PC-3 (cell line): ENCODE measurements around the gene ACADL. TPM values are rescaled to one million over a fixed set of nuclear protein-coding genes. Genes with fewer than 3 reads are reported as not detected.

Source experiments
- ATAC-seq: fragments of 200-7000 bp; cut with Tn5 transposase; 2 replicates; pipeline ENCODE4 v1.9.1; 2020; ENCODE audit warnings: mild to moderate bottlenecking, moderate library complexity
- BruUV-seq: library from RNA; stranded (reverse); fragments of 400-500 nt; replicated peaks from 2 replicates; lab custom pipeline; 2021; lab: Mats Ljungman, UMichigan
- CTCF ChIA-PET: fragments of 300-600 bp; sonication (Branson Sonifier 250); formaldehyde crosslinking; loops from one replicate; lab custom pipeline; 2022; ENCODE audit warnings: antibody characterized with exemption; lab: Charles Lee
- POLR2A ChIA-PET: fragments of 300-600 bp; sonication (Branson Sonifier 250); formaldehyde crosslinking; loops from one replicate; lab custom pipeline; 2022; ENCODE audit warnings: antibody characterized with exemption; ENCODE audit not compliant: unreplicated experiment; lab: Charles Lee
- DNase-seq: peaks from one replicate; pipeline ENCODE4 v3.0.0-alpha.2; 2015
- H2AFZ ChIP-seq: fragments of 300-600 bp; sonication (generic); 2 replicates; pipeline ENCODE4 v1.6.0; 2016; ENCODE audit warnings: antibody characterized with exemption, low read length
- H3F3A ChIP-seq: fragments of 300-600 bp; sonication (generic); one replicate; pipeline ENCODE4 v1.6.0; 2017; ENCODE audit warnings: antibody characterized with exemption, low read length, control low read depth, mild to moderate bottlenecking; ENCODE audit not compliant: unreplicated experiment
- H3K27ac ChIP-seq: fragments of 300-600 bp; sonication (generic); 2 replicates; pipeline ENCODE4 v1.5.1; 2016; ENCODE audit warnings: mild to moderate bottlenecking, low read length
- H3K27me3 ChIP-seq: fragments of 300-600 bp; sonication (generic); 2 replicates; pipeline ENCODE4 v1.6.1; 2016; ENCODE audit warnings: low read length, mixed read lengths
- H3K36me3 ChIP-seq: fragments of 300-600 bp; sonication (generic); 2 replicates; pipeline ENCODE4 v1.6.1; 2016; ENCODE audit warnings: low read depth, mixed run types, low read length, mixed read lengths
- H3K4me1 ChIP-seq: fragments of 300-600 bp; sonication (generic); 2 replicates; pipeline ENCODE4 v1.5.1; 2016; ENCODE audit warnings: low read length; ENCODE audit not compliant: insufficient read depth
- H3K4me2 ChIP-seq: fragments of 300-600 bp; sonication (generic); 2 replicates; pipeline ENCODE4 v1.6.0; 2016; ENCODE audit warnings: low read length
- H3K4me3 ChIP-seq: fragments of 300-600 bp; sonication (generic); 2 replicates; pipeline ENCODE4 v1.5.1; 2016; ENCODE audit warnings: mild to moderate bottlenecking, low read length, mixed read lengths
- H3K79me2 ChIP-seq: fragments of 300-600 bp; sonication (generic); 2 replicates; pipeline ENCODE4 v1.6.1; 2017; ENCODE audit warnings: low read length, mixed read lengths
- H3K9ac ChIP-seq: fragments of 300-600 bp; sonication (generic); 2 replicates; pipeline ENCODE4 v1.6.0; 2016; ENCODE audit warnings: mild to moderate bottlenecking, low read length
- H3K9me2 ChIP-seq: fragments of 300-600 bp; sonication (generic); replicated peaks from 2 replicates; pipeline ENCODE4 v1.6.1; 2016; ENCODE audit warnings: mixed run types, low read length, mixed read lengths
- H3K9me3 ChIP-seq: fragments of 300-600 bp; sonication (generic); 2 replicates; pipeline ENCODE4 v1.6.1; 2016; ENCODE audit warnings: low read length, mixed read lengths
- H4K20me1 ChIP-seq: fragments of 300-600 bp; sonication (generic); 2 replicates; pipeline ENCODE4 v1.6.1; 2016; ENCODE audit warnings: low read length, mixed read lengths
- EZH2 ChIP-seq: fragments of 300-600 bp; sonication (generic); IDR thresholded peaks from one replicate; pipeline ENCODE4 v1.6.1; 2017; ENCODE audit warnings: antibody characterized with exemption, mild to moderate bottlenecking, low read length; ENCODE audit not compliant: unreplicated experiment
- EZH2phosphoT487 ChIP-seq: fragments of 300-600 bp; sonication (generic); IDR thresholded peaks from 2 replicates; pipeline ENCODE4 v1.6.1; 2018; ENCODE audit warnings: mild to moderate bottlenecking, antibody characterized with exemption, low read length, borderline replicate concordance
- intact Hi-C: fragments of 100-400 bp; cut with micrococcal nuclease; formaldehyde crosslinking; loops from 2 replicates; pipeline ENCODE4 v1.9.0; 2023
- total RNA-seq: library from RNA; depleted of rRNA; stranded (reverse); fragments of >200 nt; gene quantifications from 2 replicates; pipeline ENCODE4 v1.2.3, GENCODE V29; 2014
- TF ChIP-seq, protein P1 (sequence below): fragments of 300-600 bp; sonication (generic); conservative IDR thresholded peaks from 2 replicates; pipeline ENCODE4 v1.5.1; 2017; ENCODE audit warnings: antibody characterized with exemption, low read depth, mild to moderate bottlenecking, low read length

Gene ACADL
- total RNA-seq, 1 experiment from 2014 or later: 0.07 TPM

DNA sequence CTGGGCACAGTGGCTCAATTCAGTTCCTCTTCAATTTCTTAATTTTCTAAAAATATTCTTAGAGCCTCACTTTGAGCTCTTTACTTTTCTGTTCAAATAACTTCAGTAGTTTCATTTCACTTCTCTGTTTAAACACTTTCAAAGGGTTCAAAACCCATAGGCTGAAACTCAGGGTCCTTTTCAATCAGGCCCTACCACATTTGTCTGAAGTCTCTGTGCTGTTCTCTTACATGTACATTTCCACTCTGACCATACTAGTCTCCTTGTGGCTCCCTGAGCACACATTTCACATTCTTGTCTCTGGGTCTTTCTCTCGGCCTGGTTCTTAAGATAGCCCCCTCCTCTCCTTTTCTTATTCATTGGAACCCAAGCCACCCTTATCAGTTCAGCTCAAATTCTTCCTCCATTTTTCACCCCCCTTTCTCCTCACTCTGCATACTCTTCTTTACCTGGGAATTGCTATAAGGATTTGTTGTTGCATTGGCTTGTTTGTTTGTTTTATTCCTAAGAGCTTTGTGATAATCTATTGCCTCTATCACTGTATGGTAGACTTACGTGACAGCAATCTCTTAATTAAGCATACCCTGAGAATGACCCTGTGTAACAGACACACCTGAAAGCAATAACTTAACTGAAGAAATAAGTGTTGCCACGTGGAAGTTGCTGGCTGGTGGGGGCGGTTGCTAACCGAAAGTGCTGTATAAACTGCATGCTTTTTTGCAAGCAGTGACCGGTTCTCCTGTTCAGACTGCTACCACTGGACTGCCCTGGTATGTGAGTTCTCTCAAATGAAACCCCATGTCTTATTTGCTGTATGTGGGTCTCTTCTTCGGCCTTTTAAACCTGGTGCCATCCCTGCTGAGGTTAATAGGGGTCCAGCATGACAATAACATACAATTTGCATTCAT is 27.7 kb upstream of the ACADL start:
- TF ChIP-seq EZH2phosphoT487: no peak
- TF ChIP-seq, protein P1, sequence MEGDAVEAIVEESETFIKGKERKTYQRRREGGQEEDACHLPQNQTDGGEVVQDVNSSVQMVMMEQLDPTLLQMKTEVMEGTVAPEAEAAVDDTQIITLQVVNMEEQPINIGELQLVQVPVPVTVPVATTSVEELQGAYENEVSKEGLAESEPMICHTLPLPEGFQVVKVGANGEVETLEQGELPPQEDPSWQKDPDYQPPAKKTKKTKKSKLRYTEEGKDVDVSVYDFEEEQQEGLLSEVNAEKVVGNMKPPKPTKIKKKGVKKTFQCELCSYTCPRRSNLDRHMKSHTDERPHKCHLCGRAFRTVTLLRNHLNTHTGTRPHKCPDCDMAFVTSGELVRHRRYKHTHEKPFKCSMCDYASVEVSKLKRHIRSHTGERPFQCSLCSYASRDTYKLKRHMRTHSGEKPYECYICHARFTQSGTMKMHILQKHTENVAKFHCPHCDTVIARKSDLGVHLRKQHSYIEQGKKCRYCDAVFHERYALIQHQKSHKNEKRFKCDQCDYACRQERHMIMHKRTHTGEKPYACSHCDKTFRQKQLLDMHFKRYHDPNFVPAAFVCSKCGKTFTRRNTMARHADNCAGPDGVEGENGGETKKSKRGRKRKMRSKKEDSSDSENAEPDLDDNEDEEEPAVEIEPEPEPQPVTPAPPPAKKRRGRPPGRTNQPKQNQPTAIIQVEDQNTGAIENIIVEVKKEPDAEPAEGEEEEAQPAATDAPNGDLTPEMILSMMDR: no peak
- TF ChIP-seq EZH2: no peak
- no peaks in the 10 kb centered on the region for H3K4me1 ChIP-seq
- no peaks in the 10 kb centered on the region for H3K9me2 ChIP-seq
- no peak overlapping the region for H3K9ac ChIP-seq
- no peak overlapping the region for H3K4me2 ChIP-seq
- ATAC-seq (no peak), DNase-seq (no peak)
- no peaks in the 10 kb centered on the region for H3K9me3 ChIP-seq
- ChIA-PET POLR2A (no interaction called here), CTCF (no interaction called here)
- H3K36me3 ChIP-seq: no peaks in the 10 kb centered on the region
- H3K4me3 ChIP-seq: no peak overlapping the region
- H4K20me1 ChIP-seq: no peaks in the 10 kb centered on the region
- intact Hi-C loops: no loop called here
- no peak overlapping the region for H2AFZ ChIP-seq
- H3K27ac ChIP-seq: no peak overlapping the region
- peaks cover 18% of the 10 kb centered on the region for H3K27me3 ChIP-seq
- BruUV-seq: no TSS peak
- no peaks in the 10 kb centered on the region for H3K79me2 ChIP-seq
- no peaks in the 10 kb centered on the region for H3F3A ChIP-seq

DNA sequence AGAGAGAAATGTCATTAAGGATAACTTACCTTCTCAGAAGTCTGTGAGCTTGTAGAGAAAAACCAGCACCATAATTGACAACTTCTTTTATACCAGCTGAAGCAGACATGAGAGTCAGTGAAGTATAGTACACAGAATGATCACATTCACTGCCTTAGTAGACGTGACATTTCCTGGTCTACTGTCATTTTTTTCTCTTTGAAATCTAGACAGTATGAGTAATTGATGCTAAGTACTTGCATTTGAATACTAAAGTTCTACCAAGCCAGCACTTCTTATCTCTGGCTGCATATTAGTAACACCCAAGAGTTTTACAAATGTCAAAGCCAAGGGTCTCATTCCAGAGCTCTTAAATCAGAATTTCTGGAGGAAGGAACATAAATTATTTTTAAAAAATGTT is 25.4 kb upstream of the ACADL start:
- H3F3A ChIP-seq: no peaks in the 10 kb centered on the region
- H3K9ac ChIP-seq: no peak overlapping the region
- no peaks in the 10 kb centered on the region for H3K9me2 ChIP-seq
- no peaks in the 10 kb centered on the region for H3K79me2 ChIP-seq
- peaks cover 22% of the 10 kb centered on the region for H3K27me3 ChIP-seq
- H2AFZ ChIP-seq: no peak overlapping the region
- H3K4me2 ChIP-seq: no peak overlapping the region
- H3K4me3 ChIP-seq: no peak overlapping the region
- intact Hi-C loops: no loop called here
- no peak overlapping the region for H3K27ac ChIP-seq
- H4K20me1 ChIP-seq: no peaks in the 10 kb centered on the region
- H3K4me1 ChIP-seq: no peaks in the 10 kb centered on the region
- no peaks in the 10 kb centered on the region for H3K36me3 ChIP-seq
- ChIA-PET CTCF (no interaction called here), POLR2A (no interaction called here)
- TF ChIP-seq EZH2phosphoT487: no peak
- TF ChIP-seq, protein P1: no peak
- TF ChIP-seq EZH2: no peak
- DNase-seq (no peak), ATAC-seq (no peak)
- BruUV-seq: no TSS peak
- H3K9me3 ChIP-seq: no peaks in the 10 kb centered on the region

DNA sequence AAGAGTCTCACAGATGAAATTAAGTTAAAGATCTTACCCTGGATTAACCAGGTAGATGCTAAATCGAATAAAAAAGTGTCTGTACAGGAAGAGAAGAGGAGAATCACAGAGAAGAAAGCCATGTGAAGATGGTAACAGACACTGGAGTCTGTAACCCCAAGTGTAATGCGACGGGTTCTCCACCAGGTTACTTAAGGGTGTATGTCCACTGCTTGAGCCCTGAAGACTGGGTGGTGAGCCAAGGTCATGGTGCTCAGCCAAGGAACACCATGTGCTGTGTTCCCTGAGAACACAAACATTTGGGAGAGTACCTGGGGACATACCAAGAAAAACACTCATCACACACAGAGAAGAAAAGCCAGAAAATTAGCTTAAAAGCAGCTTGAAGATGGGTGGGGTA is 8.2 kb upstream of the ACADL start:
- Histone ChIP-seq H3K9ac (no peak overlapping the region), H3K27me3 (peaks cover 34% of the 10 kb centered on the region; the same call in 1 of the 2 replicates), H3K9me3 (no peaks in the 10 kb centered on the region), H3K27ac (no peak overlapping the region), H3K79me2 (no peaks in the 10 kb centered on the region), H3K36me3 (no peaks in the 10 kb centered on the region), H3K9me2 (no peaks in the 10 kb centered on the region), H3K4me1 (no peaks in the 10 kb centered on the region), H3K4me3 (no peak overlapping the region), H4K20me1 (no peaks in the 10 kb centered on the region), H3K4me2 (no peak overlapping the region), H3F3A (no peaks in the 10 kb centered on the region), H2AFZ (no peak overlapping the region)
- TF ChIP-seq EZH2phosphoT487 (no peak), EZH2 (no peak)
- TF ChIP-seq, protein P1: no peak
- ATAC-seq: no peak
- CTCF ChIA-PET: no interaction called here
- POLR2A ChIA-PET: no interaction called here
- intact Hi-C loops: no loop called here
- no peak for DNase-seq
- no TSS peak for BruUV-seq
